ENCODE results near the gene PACSIN1.
A peak's percentile ranks its signal among the peaks of the same experiment; 100 is the strongest.

PACSIN1 gene

GRCh38 chr6:34457742-34458735, 7.8 kb upstream of the PACSIN1 start:
- DNase-seq (ENCODE audit: low spot score): no peak
- TF ChIP-seq CTCF (IDR thresholded peaks at IDR 0.05; ENCODE audit: extremely low read depth, missing control alignments): no peak

DNA sequence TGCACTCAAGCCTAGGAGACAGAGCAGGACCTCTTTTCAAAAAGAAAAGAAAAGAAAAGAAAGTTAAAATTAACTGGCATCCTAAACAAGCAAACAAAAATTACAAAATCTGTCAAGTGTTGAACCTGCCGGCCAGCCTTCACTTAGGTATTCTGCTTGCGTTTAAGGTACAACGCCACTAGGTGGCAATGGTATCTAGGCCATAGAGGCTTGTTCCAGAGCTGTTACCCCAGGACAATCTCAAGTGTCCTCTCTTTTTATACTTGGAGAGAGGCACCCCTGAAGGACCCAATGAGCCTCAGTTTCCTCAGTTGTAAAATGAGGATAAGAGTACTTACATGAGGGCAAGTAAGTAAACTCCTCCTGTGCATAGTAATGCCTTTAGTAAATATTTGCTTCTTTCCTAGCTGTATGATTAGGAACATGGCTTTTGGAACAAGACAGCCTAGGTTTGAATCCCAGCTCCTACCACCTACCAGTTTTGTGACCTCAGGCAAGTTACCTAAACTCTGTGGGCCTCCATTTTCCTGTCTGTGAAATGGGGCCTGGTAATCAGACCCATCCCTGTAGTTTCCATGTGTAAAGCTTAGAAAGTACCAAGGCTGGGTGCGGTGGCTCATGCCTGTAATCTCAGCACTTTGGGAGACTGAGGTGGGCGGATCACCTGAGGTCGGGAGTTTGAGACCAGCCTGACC, 5.8 kb upstream of the PACSIN1 start:
- peak; percentile 75 for TF ChIP-seq CTCF (IDR thresholded peaks at IDR 0.05; ENCODE audit: extremely low read depth, missing control alignments)
- peak; percentile 83 for DNase-seq (ENCODE audit: low spot score)

- DNase-seq (ENCODE audit: low spot score): no peak
- no peak for TF ChIP-seq CTCF (IDR thresholded peaks at IDR 0.05; ENCODE audit: extremely low read depth, missing control alignments)
These were observed 4.9 kb upstream of the PACSIN1 start for GRCh38 chr6:34460796-34461507.

DNA sequence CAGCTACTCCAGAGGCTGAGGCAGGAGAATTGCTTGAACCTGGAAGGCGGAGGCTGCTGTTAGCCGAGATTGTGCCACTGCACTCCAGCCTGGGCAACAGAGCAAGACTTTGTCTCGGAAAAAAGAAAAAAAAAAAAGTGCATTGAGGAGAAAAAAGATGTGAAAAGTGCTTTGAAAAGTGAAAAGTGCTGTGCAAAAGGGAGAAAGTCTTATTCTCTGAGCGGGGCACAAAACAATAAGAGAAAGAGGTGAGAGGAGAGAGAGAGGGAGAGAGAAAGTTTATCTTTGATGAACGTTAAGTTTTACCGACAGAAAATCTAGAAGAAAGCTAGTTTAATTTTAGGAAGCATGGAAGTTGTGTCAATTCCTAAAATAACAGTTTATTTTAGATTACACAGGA, 3.9 kb upstream of the PACSIN1 start:
- no peak for TF ChIP-seq CTCF (IDR thresholded peaks at IDR 0.05; ENCODE audit: extremely low read depth, missing control alignments)
- DNase-seq (ENCODE audit: low spot score): no peak

DNA sequence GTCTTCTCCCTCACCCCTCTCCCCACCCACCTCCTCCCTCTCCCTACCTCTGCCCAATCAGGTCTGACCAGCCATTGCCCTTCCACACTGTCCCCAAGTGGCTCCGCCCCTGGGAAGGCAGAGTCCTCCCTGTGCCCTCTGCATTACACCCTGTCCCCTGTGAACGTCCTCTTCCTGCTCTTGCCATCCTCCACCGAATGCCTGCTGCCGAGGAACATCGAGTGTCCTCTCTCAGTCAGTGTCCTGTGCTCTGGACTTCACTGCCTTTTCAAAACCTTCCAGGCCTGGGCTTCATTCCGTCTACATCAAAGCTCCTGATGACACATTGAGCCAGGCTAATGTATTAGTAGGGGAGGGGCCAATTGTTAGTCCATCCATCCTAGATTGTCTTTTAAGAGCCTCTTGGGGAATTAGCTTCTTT, 3.3 kb upstream of the PACSIN1 start:
- no peak for DNase-seq (ENCODE audit: low spot score)
- TF ChIP-seq CTCF (IDR thresholded peaks at IDR 0.05; ENCODE audit: extremely low read depth, missing control alignments): no peak

GRCh38 chr6:34463299-34463698, 2.6 kb upstream of the PACSIN1 start:
- DNase-seq (ENCODE audit: low spot score): no peak
- no peak for TF ChIP-seq CTCF (IDR thresholded peaks at IDR 0.05; ENCODE audit: extremely low read depth, missing control alignments)

Measured in GM20000 (cell line).